HUES6 (cell line): ENCODE measurements around the gene MSRB1.
A peak's percentile ranks its signal among the peaks of the same experiment; 100 is the strongest.
"Not testable (repeated sequence)": the region's sequence is repeated elsewhere in the genome, so short reads cannot be mapped to it uniquely, and the experiment has no call there.

Experiments
- H3K27ac ChIP-seq: 2 replicates; pipeline ENCODE4 v1.7.0; 2013; ENCODE audit warnings: low read depth, mild to moderate bottlenecking, low read length, inconsistent platforms
- H3K27me3 ChIP-seq: 2 replicates; pipeline ENCODE4 v1.6.1; 2013; ENCODE audit warnings: low read length; ENCODE audit not compliant: control insufficient read depth, insufficient read depth
- H3K36me3 ChIP-seq: 2 replicates; pipeline ENCODE4 v1.6.1; 2013; ENCODE audit warnings: low read length; ENCODE audit not compliant: control insufficient read depth, insufficient read depth
- H3K4me1 ChIP-seq: 2 replicates; pipeline ENCODE4 v1.6.1; 2013; ENCODE audit warnings: low read length; ENCODE audit not compliant: control insufficient read depth, insufficient read depth
- H3K4me3 ChIP-seq: 2 replicates; pipeline ENCODE4 v1.5.1; 2013; ENCODE audit warnings: low read depth, low read length
- H3K9ac ChIP-seq: one replicate; pipeline ENCODE4 v1.6.1; 2013; ENCODE audit warnings: mild to moderate bottlenecking, low read length
- H3K9me3 ChIP-seq: 2 replicates; pipeline ENCODE4 v1.6.1; 2013; ENCODE audit warnings: low read depth, low read length; ENCODE audit not compliant: control insufficient read depth, insufficient read depth

The MSRB1 gene

GRCh38 chr16:1944612-1945199 lies 1.7 kb upstream of the MSRB1 start:
- H3K9me3 ChIP-seq = no peaks in the 10 kb centered on the region
- no peaks in the 10 kb centered on the region for H3K27me3 ChIP-seq
- H3K27ac ChIP-seq = no peak overlapping the region
- H3K4me3 ChIP-seq = no peak overlapping the region
- H3K4me1 ChIP-seq = peaks cover 14% of the 10 kb centered on the region; the same call in 1 of the 2 replicates
- H3K9ac ChIP-seq = no peak overlapping the region
- peaks cover 9% of the 10 kb centered on the region for H3K36me3 ChIP-seq

GRCh38 chr16:1942047-1942809 lies 771 bp downstream of the MSRB1 start:
- H3K9me3 ChIP-seq = no peaks in the 10 kb centered on the region
- peaks cover 14% of the 10 kb centered on the region; the same call in 1 of the 2 replicates for H3K4me1 ChIP-seq
- peak overlapping the region; percentile 72 for H3K9ac ChIP-seq
- no peak overlapping the region for H3K27ac ChIP-seq
- H3K36me3 ChIP-seq = peaks cover 26% of the 10 kb centered on the region
- H3K27me3 ChIP-seq = no peaks in the 10 kb centered on the region
- peak overlapping the region; percentile 90 for H3K4me3 ChIP-seq

GRCh38 chr16:1941162-1942046 lies 1.6 kb downstream of the MSRB1 start:
- peaks cover 26% of the 10 kb centered on the region for H3K36me3 ChIP-seq
- H3K4me3 ChIP-seq = peak overlapping the region; percentile 90
- H3K27ac ChIP-seq = no peak overlapping the region
- H3K4me1 ChIP-seq = peaks cover 14% of the 10 kb centered on the region; the same call in 1 of the 2 replicates
- H3K27me3 ChIP-seq = no peaks in the 10 kb centered on the region
- no peak overlapping the region for H3K9ac ChIP-seq
- H3K9me3 ChIP-seq = no peaks in the 10 kb centered on the region

- no peak overlapping the region for H3K27ac ChIP-seq
Measured at GRCh38 chr16:1940273-1941161, 2.5 kb downstream of the MSRB1 start.

GRCh38 chr16:1939833-1940232 lies 3.2 kb downstream of the MSRB1 start:
- not testable (repeated sequence) for H3K4me3 ChIP-seq, H3K27me3 ChIP-seq, H3K9me3 ChIP-seq, H3K9ac ChIP-seq, H3K27ac ChIP-seq
- Histone ChIP-seq H3K4me1 (peaks cover 14% of the 10 kb centered on the region; the same call in 1 of the 2 replicates), H3K36me3 (peaks cover 26% of the 10 kb centered on the region)

More at GRCh38 chr16:1940273-1941161, 2.5 kb downstream of the MSRB1 start:
- H3K4me3 ChIP-seq = no peak overlapping the region
- H3K9ac ChIP-seq = no peak overlapping the region
- H3K4me1 ChIP-seq = peaks cover 14% of the 10 kb centered on the region; the same call in 1 of the 2 replicates
- no peaks in the 10 kb centered on the region for H3K9me3 ChIP-seq
- no peaks in the 10 kb centered on the region for H3K27me3 ChIP-seq
- H3K36me3 ChIP-seq = peaks cover 26% of the 10 kb centered on the region

GRCh38 chr16:1938910-1939309 lies 4.1 kb downstream of the MSRB1 start:
- H3K27me3 ChIP-seq = no peaks in the 10 kb centered on the region
- H3K27ac ChIP-seq = no peak overlapping the region
- H3K9me3 ChIP-seq = no peaks in the 10 kb centered on the region
- no peak overlapping the region for H3K4me3 ChIP-seq
- H3K4me1 ChIP-seq = peaks cover 11% of the 10 kb centered on the region; the same call in 1 of the 2 replicates
- H3K36me3 ChIP-seq = peaks cover 26% of the 10 kb centered on the region
- no peak overlapping the region for H3K9ac ChIP-seq

GRCh38 chr16:1938316-1938715 lies 4.7 kb downstream of the MSRB1 start:
- Histone ChIP-seq H3K27ac (no peak overlapping the region), H3K4me1 (peaks cover 11% of the 10 kb centered on the region; the same call in 1 of the 2 replicates), H3K9ac (no peak overlapping the region), H3K36me3 (peaks cover 26% of the 10 kb centered on the region), H3K4me3 (no peak overlapping the region), H3K27me3 (no peaks in the 10 kb centered on the region), H3K9me3 (no peaks in the 10 kb centered on the region)

- peaks cover 26% of the 10 kb centered on the region for H3K36me3 ChIP-seq
Measured at GRCh38 chr16:1936945-1937479, 6.0 kb downstream of the MSRB1 start.

GRCh38 chr16:1933097-1933661 lies 9.8 kb downstream of the MSRB1 start:
- no peaks in the 10 kb centered on the region for H3K9me3 ChIP-seq
- H3K4me3 ChIP-seq = no peak overlapping the region
- H3K36me3 ChIP-seq = peaks cover 3% of the 10 kb centered on the region
- no peaks in the 10 kb centered on the region; the same call in 1 of the 2 replicates for H3K4me1 ChIP-seq
- no peak overlapping the region for H3K9ac ChIP-seq
- peaks cover 7% of the 10 kb centered on the region for H3K27me3 ChIP-seq
- no peak overlapping the region for H3K27ac ChIP-seq

More at GRCh38 chr16:1936945-1937479, 6.0 kb downstream of the MSRB1 start:
- no peak overlapping the region for H3K27ac ChIP-seq
- H3K4me3 ChIP-seq = no peak overlapping the region
- H3K4me1 ChIP-seq = peaks cover 8% of the 10 kb centered on the region; the same call in 1 of the 2 replicates
- no peaks in the 10 kb centered on the region for H3K27me3 ChIP-seq
- H3K9me3 ChIP-seq = no peaks in the 10 kb centered on the region
- H3K9ac ChIP-seq = no peak overlapping the region
